ENCODE results near the gene ALMS1.
"Not testable (repeated sequence)": the region's sequence is repeated elsewhere in the genome, so short reads cannot be mapped to it uniquely, and the experiment has no call there.

Gene ALMS1

GRCh38 chr2:73510470-73510869 is 124.8 kb downstream of the ALMS1 start:
- not testable (repeated sequence) for DNase-seq (ENCODE audit: low read depth in 2 of 2)

- no peak for DNase-seq (ENCODE audit: low read depth in 2 of 2)
These were observed 130.4 kb downstream of the ALMS1 start for GRCh38 chr2:73516033-73516432.

- no peak for DNase-seq (ENCODE audit: low read depth in 2 of 2)
These were observed 143.1 kb downstream of the ALMS1 start for GRCh38 chr2:73528688-73529087.

- not testable (repeated sequence) for DNase-seq (ENCODE audit: low read depth in 2 of 2)
These were observed 145.1 kb downstream of the ALMS1 start for GRCh38 chr2:73530773-73531172.

GRCh38 chr2:73532381-73532780 is 146.7 kb downstream of the ALMS1 start:
- DNase-seq (ENCODE audit: low read depth in 2 of 2), result no peak

- DNase-seq (ENCODE audit: low read depth in 2 of 2), result no peak
These were observed 150.7 kb downstream of the ALMS1 start for GRCh38 chr2:73536133-73536840.

- not testable (repeated sequence) for DNase-seq (ENCODE audit: low read depth in 2 of 2)
These were observed 175.2 kb downstream of the ALMS1 start for GRCh38 chr2:73560875-73561274.

- no peak for DNase-seq (ENCODE audit: low read depth in 2 of 2)
These were observed 175.8 kb downstream of the ALMS1 start for GRCh38 chr2:73561422-73561821.

- DNase-seq (ENCODE audit: low read depth in 2 of 2), result no peak
These were observed 179.3 kb downstream of the ALMS1 start for GRCh38 chr2:73564986-73565385.

GRCh38 chr2:73566288-73566878 is 180.7 kb downstream of the ALMS1 start:
- DNase-seq (ENCODE audit: low read depth in 2 of 2), result no peak

GRCh38 chr2:73575261-73575660 is 189.6 kb downstream of the ALMS1 start:
- no peak for DNase-seq (ENCODE audit: low read depth in 2 of 2)

- DNase-seq (ENCODE audit: low read depth in 2 of 2), result no peak
These were observed 196.7 kb downstream of the ALMS1 start for GRCh38 chr2:73582364-73582763.

GRCh38 chr2:73588177-73588576 is 202.5 kb downstream of the ALMS1 start:
- no peak for DNase-seq (ENCODE audit: low read depth in 2 of 2)

- no peak for DNase-seq (ENCODE audit: low read depth in 2 of 2)
These were observed 208.0 kb downstream of the ALMS1 start for GRCh38 chr2:73593680-73594079.

- DNase-seq (ENCODE audit: low read depth in 2 of 2), result no peak
These were observed 208.6 kb downstream of the ALMS1 start for GRCh38 chr2:73594251-73594650.

GRCh38 chr2:73601780-73602179 is 216.1 kb downstream of the ALMS1 start:
- no peak for DNase-seq (ENCODE audit: low read depth in 2 of 2)

- not testable (repeated sequence) for DNase-seq (ENCODE audit: low read depth in 2 of 2)
These were observed 217.5 kb downstream of the ALMS1 start for GRCh38 chr2:73603099-73603588.

- DNase-seq (ENCODE audit: low read depth in 2 of 2), result not testable (repeated sequence)
These were observed 219.0 kb downstream of the ALMS1 start for GRCh38 chr2:73604589-73604988.

GRCh38 chr2:73610111-73610510 is 224.5 kb downstream of the ALMS1 start:
- DNase-seq (ENCODE audit: low read depth in 2 of 2), result no peak

- DNase-seq (ENCODE audit: low read depth in 2 of 2), result no peak
These were observed 225.6 kb downstream of the ALMS1 start for GRCh38 chr2:73611193-73611592.

GRCh38 chr2:73611867-73612266 is 226.2 kb downstream of the ALMS1 start:
- DNase-seq (ENCODE audit: low read depth in 2 of 2), result no peak

GRCh38 chr2:73614105-73614504 is 228.5 kb downstream of the ALMS1 start:
- no peak for DNase-seq (ENCODE audit: low read depth in 2 of 2)

- DNase-seq (ENCODE audit: low read depth in 2 of 2), result no peak
These were observed 229.4 kb downstream of the ALMS1 start for GRCh38 chr2:73614997-73615396.
